ENCODE results near the gene CAMKK1.

GRCh38 chr17:3926860-3927627 lies 34.2 kb upstream of the CAMKK1 start:
- TF ChIP-seq TAF1 (IDR thresholded peaks at IDR 0.05; ENCODE audit: low read depth, low read length) (no peak), POLR2A (IDR thresholded peaks at IDR 0.05; ENCODE audit: low read depth, low read length) (no peak), POU2F2 (IDR thresholded peaks at IDR 0.05; ENCODE audit: low read depth, low read length) (no peak), POLR2AphosphoS5 (IDR thresholded peaks at IDR 0.05; ENCODE audit: low read depth, low read length) (no peak), PAX5 (IDR thresholded peaks at IDR 0.05; ENCODE audit: insufficient read depth, low read length, severe bottlenecking) (no peak), SPI1 (IDR thresholded peaks at IDR 0.05; ENCODE audit: low read depth, low read length) (no peak)

Data from GM12891 (cell line).